ENCODE data around the gene IREB2.

DNA sequence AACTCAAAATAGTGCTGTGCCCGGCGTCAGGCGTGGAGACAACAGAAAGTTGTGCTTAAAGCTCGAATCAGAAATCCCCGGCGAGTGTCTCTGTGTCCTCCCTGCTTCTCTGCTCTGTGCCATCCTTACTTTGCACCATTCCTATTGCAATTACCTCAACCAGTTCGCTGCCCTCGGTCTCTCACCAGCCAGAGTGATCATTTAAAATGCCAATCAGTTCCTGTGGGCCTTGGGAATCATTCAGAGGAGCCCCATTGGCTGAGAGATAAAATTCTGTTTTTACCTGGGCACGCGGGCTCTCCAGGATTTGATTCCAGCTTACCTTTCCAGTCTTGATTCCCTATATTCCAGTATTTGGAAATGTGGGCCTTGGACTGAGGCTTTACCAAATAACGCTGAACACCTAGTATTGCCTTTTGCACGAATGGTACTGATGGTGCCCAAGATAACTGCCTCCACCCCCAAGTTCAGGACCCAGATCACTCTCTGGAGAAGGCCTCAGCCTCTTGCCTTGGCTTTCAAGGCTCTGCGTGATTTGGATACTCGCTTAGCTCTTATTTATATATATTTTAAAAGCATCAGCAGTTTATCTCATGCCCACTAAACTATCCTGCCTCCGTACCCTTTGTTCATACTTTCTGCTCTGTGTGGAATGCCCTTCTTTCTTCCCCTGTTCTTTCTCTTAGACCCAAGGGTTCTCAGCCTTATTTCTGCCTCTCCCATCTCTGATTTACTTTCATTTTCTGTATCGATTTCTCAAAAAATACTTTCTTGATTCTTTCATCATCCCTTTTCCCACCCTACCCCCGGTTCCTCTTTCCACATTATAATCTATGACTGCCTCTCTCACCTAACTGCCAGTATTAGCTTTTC is 103.1 kb downstream of the IREB2 start:
- no peak for TF ChIP-seq PPARA (CRISPR knock-in tag; IDR thresholded peaks at IDR 0.05; ENCODE audit: borderline replicate concordance)
- TF ChIP-seq ZNF8 (CRISPR knock-in tag; IDR thresholded peaks at IDR 0.05) = no peak
- no peak for TF ChIP-seq ZNF565 (CRISPR knock-in tag; conservative IDR thresholded peaks at IDR 0.05; ENCODE audit: low read depth)
- no peak for TF ChIP-seq ZFP30 (CRISPR knock-in tag; IDR thresholded peaks at IDR 0.05)
